WI38 (cell line): ENCODE measurements around the gene TMEM182.

ENCODE experiments used
- H3K4me3 ChIP-seq: 2 replicates; pipeline ENCODE4 v1.5.1; 2011; ENCODE audit warnings: low read depth, mild to moderate bottlenecking, control low read depth, low read length
- CTCF ChIP-seq: IDR thresholded peaks from 2 replicates; pipeline ENCODE4 v1.5.1; 2012; ENCODE audit warnings: low read depth, mild to moderate bottlenecking, control low read depth, low read length

The TMEM182 gene

GRCh38 chr2:102761763-102762162 is at the start of gene TMEM182:
TSS of gene TMEM182 (plus strand) at chr2:102762031. CDS start at chr2:102762218, 187 bp downstream.
- TF ChIP-seq CTCF: no peak
- no peak within 1 kb of the TSS for H3K4me3 ChIP-seq

GRCh38 chr2:102717308-102718018 is 44.4 kb upstream of the TMEM182 start:
- no peak overlapping the region for H3K4me3 ChIP-seq
- no peak for TF ChIP-seq CTCF

GRCh38 chr2:102718387-102719316 is 43.2 kb upstream of the TMEM182 start:
- no peak overlapping the region for H3K4me3 ChIP-seq
- TF ChIP-seq CTCF: no peak

GRCh38 chr2:102724016-102724490 is 37.8 kb upstream of the TMEM182 start:
- H3K4me3 ChIP-seq: no peak overlapping the region
- TF ChIP-seq CTCF: no peak

GRCh38 chr2:102724553-102724952 is 37.3 kb upstream of the TMEM182 start:
- no peak for TF ChIP-seq CTCF

GRCh38 chr2:102726128-102727087 is 35.4 kb upstream of the TMEM182 start:
- TF ChIP-seq CTCF: no peak

More at GRCh38 chr2:102724553-102724952, 37.3 kb upstream of the TMEM182 start:
- no peak overlapping the region for H3K4me3 ChIP-seq

More at GRCh38 chr2:102726128-102727087, 35.4 kb upstream of the TMEM182 start:
- no peak overlapping the region for H3K4me3 ChIP-seq
